GM18507 (cell line): ENCODE data around the gene S1PR3.

Experiments used
- DNase-seq: peaks from one replicate; pipeline ENCODE4 v3.0.0; 2011; ENCODE audit warnings: low read depth; ENCODE audit not compliant: insufficient read length; ENCODE audit errors: extremely low spot score
- FAIRE-seq: peaks from 2 replicates; lab custom pipeline; 2011; peaks lifted over from hg19 to GRCh38; lab: Jason Lieb, UNC

The S1PR3 gene

DNA sequence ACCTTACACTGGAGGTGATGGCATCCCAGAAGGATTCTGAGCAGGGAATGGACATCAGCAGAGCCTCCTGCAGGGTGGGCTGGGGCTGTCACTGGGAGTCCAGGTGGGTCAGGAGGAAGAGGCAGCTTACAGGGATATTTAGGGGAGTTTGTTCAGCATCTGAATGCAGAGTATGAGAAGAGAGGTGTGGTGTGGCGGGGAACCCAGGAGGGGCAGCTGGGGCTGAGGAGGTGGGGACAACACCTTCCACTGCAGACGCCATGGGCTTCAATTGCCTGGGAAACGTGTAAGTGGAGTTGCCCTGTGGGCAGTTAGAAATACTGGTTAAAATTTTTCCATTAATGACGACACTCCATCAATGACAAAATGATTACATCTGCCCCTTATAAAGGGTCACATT lies 33.5 kb downstream of the S1PR3 start:
- no peak for DNase-seq
- no peak for FAIRE-seq

DNA sequence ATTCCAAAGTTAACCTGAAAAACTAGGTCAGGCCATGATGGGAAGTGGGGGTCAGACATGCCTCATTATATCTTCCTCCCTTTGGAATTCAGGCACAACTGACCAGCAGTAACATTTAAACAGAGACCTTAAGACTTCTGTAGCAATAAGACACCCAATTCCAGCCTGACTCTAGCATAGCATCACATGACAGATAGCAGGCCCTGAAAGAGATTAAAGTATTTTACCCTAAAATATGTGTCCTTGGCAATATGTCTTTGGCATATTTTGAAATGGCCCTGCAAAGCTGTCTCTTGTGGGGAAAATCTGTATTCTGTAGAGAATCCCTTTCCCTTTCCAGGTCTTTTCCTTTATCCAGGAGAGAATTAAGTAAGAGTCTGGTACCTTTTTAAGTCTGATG lies 34.3 kb downstream of the S1PR3 start:
- FAIRE-seq (no peak), DNase-seq (no peak)

DNA sequence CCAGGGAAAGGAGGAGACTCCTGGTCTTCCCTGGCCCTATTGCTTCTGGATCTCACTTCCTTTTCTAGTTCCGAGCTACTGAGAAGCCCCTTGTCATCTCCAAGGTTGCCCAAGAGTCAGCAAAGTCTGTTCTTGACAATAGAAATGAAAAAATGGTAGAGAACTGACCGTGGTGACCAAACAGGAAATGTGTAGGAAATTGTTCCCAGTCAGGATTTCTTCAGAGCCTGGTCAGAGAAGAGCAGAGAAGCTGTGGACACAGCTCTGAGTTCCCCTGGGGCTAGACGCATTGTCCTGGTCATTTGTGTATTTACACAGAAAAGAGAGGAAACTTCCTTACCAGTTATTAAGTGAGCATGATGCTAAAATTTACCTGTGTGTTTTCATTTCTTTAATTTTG lies 35.6 kb downstream of the S1PR3 start:
- DNase-seq (no peak), FAIRE-seq (no peak)

DNA sequence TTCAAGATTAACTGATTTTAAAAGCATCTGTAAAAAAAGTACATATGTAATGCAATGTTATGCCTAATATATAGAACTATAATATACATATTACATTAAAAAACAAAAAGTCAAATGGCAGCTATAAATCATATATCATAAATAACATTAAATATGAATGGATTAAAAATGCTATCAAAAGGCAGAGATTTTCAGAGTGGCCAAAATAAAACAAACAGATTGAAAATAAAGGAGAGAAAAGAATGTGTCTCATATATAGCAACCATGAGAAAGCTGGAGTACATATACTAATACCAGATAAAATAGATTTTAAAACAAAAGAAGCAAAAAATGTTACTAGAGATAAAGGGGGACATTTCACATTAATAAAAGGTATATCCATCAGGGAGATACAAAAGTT lies 38.5 kb downstream of the S1PR3 start:
- FAIRE-seq (no peak), DNase-seq (no peak)

DNA sequence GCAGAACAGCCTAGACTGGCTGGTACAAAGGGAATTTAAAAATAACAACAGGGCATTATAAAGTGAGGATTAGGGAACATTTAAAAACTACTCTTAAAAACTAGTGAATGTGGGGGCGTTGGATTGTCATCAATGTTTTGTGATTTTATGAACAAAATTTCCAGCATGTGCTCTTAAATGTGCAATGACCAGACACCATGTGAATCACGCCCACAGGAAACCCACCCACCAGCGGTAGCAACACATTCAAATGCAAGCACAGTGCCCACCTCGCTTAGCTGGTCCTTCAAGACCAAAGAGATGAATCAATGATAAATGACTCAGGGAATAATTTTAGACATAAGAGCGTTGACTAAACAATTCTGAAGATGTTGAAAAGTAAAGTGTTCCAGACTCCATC lies 40.9 kb downstream of the S1PR3 start:
- FAIRE-seq = no peak

DNA sequence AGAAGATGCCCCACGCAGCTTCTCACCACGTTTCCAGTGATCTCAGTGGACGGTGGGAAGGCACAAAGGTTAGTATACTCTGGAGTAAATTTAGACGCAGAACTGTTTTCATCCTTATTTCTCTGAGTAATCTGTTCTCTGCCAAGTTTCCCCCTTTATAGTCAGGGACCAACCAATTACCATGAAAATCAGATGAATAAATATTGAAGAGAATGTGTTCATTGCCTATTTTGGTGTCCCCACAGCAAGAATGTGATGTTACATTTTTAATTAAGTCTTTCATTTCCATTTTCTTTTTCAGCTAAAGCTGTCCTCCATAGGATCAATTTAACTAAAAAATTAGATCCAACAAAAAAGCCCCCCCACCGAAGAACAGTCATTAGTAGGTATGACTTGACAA lies 41.4 kb downstream of the S1PR3 start:
- no peak for FAIRE-seq
- no peak for DNase-seq

More for the DNA sequence above, 40.9 kb downstream of the S1PR3 start:
- DNase-seq = no peak

DNA sequence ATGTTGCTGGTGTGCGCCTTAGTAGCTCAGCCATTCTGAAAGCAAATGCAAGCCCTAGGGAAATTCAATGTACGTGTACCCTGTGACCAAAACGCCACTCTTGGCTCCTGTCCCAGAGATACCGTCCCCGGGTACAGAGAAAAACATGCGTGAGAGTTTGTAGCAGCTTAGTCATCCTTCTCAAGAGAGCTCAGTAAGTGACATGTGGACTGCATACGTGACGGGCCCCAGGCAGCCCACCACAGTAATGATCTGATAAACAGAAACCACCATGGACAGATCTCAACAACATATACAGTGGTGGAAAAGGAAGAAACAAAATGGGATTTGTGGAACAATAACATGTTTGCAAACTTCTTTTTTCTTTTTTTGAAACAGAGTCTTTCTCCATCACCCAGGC lies 45.1 kb downstream of the S1PR3 start:
- DNase-seq = no peak
- FAIRE-seq = no peak

DNA sequence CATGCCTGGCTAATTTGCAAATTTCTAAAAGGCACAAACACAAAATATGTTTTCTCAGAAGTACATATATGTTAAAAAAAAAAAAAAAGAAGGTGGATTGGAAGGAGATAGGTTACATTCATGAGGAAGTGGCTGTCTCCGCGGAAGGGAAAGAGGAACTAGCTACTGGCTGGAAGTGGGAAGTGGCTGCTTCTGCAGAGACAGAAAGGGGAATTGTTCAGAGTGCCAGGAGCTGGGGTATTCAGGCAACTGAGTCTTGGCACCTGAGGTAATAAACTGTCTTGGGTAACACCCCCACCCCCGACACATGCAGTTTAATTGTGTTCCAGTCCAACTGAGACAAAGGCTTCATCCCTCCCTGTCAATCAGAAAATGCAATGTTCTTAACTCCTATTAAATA lies 45.6 kb downstream of the S1PR3 start:
- no peak for FAIRE-seq
- no peak for DNase-seq

DNA sequence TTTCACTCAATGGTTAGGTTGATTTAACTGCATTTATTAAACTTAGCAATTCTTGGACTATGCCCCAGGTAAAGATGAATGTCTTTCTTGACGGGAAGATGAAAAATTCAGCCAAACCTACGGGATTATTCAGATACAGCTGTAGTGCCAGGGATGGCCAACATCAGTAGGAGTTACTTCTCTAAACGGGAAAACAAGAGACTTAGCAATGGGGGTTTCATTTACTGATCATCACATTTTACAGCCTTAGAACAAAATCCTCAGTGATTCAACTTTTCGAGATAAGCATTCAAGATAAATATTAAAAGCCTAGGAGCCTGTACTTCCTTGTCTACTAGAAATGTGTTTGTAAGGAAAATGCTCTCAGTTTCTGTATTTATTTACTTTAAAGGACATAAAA lies 46.1 kb downstream of the S1PR3 start:
- FAIRE-seq (no peak), DNase-seq (no peak)

DNA sequence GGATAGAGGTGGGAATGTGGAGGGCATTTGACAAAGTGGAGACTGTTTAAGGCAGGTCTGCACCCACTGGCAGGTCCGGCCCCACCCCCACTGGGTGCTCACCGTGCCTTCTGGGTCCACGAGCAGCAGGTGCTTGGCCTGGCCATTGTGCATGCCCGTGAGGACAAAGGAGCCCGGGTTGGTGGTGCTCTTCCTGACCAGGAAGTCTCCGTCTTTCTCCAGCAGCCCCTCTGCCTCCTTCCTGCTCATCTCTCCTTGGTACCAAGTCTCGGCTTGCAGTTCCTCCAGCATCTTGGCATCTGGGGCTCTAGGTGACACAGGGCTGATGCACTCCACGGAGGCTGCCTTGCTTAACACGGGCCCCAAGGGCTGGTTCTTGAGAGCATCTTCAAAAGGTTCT lies 46.6 kb downstream of the S1PR3 start:
- FAIRE-seq (no peak), DNase-seq (no peak)

DNA sequence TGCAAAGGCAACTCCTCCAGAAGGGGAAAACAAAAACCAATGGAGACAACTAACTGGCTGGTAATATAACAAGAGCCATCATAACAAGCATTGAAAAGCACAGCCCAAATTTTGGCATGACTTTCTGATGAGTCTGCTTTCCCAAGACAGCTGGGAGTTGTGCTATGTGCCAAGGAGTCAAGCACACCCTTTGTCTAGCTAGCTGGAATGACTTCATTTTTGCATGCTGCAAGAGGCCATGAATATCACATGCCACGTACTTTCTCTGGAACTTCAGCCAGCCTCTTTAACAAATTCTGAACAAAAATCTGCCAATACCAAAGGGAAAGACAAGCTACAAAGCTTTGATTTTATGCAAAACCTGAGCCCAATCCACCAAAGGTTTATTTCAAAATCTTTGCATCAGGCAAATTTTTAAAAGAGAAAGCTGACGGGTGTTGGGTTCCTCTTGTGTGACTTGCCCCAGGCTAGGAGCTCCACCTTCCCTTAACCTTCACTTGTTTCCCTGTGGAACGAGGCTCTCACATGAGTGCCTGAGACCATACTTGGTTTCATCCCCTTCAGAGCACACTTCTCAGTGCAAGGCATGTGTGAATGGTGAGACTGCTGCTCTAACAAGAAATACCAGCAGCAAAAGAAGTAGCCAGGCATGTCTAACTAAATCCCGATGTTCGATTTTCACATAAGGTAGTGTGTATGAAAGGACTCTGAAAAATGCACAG lies 47.3 kb downstream of the S1PR3 start:
- no peak for DNase-seq
- no peak for FAIRE-seq

DNA sequence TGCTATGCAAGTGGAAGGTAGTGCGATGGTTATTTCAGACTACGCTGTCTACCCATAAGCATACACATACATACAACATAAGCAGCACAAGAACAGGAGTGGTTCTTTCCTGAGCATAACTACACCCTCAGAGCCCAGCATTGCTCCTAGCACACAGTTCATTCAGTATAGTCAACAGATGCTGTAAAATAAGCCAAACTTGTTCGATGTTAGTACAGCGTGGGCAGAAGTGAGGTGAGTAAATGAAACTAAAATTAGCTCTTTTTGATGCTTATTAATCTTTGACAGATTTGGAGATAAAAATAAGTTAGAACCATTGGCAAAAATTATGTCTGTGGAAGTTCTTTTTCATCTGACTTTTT lies 47.8 kb downstream of the S1PR3 start:
- DNase-seq = no peak
- FAIRE-seq = no peak

DNA sequence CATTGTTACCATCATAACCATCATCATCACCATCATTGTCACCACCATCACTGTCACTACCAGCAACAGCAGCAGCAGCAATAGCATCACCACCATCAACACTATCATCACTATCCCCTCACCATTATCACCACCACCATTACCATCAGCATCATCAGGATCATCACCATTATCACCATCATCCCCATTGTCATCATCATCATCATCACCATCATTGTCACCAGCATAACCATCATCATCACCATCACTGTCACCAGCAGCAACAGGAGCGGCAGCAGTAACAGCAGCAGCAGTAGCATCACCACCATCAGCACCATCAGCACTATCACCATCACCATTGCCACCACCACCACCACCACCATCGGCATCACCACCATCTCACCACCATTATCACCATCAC lies 48.4 kb downstream of the S1PR3 start:
- FAIRE-seq (no peak), DNase-seq (no peak)

DNA sequence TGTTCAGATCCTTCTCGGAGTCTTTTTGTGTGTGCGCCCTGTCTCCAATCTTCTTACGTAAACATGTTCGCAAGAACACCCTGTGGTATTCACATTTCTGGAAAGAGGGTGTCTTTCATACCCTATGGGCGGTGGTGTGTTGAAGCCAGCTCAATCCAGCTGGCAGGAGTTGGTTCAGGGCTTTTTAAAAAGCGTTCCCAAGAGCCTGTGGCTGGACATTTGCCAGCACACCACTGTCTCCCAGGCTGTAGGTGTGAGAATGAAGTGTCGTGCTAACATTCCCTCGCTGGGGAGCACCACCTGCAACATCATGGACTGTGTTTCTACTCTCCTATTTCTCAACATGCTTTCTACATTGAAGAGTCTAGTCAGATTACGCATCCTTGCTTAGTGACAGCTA lies 51.7 kb downstream of the S1PR3 start:
- no peak for FAIRE-seq

DNA sequence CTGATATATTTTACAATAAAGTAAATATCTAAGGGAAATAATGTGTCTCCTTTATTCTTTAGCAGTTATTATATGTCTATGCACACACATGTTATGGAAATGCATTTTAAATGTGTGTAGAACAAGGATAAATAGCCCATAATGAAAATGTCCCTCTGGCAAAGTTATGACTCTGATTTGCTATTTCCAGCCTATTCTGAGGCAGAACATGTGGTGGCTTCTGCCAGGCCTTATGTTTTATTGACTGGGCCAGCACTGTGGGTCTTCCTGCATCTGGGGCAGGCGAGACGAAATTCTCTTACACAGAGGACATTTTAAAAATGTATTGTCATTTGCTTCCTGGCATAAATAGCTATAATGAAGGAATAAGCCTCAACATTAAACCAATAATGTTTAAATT lies 52.8 kb downstream of the S1PR3 start:
- FAIRE-seq (no peak), DNase-seq (no peak)

More for the DNA sequence above, 51.7 kb downstream of the S1PR3 start:
- no peak for DNase-seq

DNA sequence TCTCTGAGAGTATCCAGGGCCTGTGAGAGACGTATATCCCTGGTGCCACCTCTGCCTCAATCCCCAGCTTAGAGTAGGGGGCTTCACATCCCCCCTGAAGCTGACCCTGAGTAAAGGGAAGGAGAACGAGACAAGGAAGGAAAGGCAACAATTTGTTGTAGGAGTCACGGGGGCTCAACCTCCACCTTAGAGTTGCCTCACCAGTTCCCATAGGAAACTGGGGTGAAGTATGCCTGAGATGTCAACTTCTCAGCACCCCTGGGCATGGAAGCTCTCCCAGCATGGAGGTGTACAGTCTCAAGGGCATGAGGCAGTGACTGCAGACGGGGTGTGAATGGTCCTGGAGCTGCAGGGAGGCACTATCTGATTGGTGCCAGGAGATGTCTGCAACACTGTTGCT lies 53.6 kb downstream of the S1PR3 start:
- FAIRE-seq = no peak

DNA sequence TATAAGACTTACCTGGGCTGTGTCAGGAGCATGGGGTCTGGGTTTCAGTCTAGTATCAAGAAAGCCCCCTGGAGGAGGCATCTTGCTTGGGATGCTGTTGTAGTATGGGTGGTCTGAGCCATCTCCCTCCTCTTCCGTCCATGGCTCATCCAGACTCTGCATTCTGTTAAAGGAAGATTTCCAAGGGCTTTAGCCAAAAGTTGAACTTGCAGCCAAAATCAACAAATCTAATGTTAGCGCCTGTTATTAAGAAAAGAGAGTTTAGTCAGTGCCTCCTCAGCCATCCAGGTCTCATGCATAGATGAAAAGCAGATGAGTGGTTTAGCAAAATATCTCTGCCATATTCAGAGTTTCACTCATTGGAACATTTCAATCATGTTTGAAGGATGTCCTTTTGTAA lies 55.6 kb downstream of the S1PR3 start:
- DNase-seq (no peak), FAIRE-seq (no peak)

More for the DNA sequence above, 53.6 kb downstream of the S1PR3 start:
- no peak for DNase-seq

DNA sequence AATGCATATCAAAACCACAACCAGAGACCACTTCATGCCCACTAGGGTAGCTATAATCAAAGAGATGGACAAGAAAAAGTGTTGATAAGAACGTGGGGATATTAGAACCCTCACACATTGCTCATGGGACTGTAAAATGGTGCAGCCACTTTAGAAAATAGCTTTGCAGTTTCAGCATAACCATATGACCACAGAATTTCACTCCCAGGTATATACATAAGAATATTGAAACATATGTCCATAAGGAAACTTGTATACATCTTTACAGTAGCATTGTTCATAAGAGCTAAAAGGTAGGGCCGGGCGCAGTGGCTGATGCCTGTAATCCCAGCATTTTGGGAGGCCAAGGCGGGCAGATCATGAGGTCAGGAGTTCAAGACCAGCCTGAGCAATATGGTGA lies 56.4 kb downstream of the S1PR3 start:
- FAIRE-seq (no peak), DNase-seq (no peak)

DNA sequence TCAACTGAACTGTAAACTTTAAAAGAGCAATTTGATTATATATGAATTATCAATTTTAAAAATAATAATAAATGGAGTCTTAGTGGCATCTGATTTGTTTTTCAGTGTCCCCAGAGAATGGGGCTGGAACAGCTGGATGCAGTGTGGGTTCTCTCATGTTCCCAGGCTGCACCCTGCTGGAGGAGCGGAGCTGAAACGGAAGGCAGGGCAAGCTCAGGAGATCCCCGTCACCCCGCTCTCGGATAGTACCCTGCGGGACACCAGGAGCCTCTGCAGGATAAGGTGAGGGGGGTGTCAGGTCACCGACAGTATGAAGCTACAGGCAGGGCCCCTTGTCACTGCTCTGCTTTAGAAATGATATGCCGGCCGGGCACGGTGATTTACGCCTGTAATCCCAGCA lies 57.3 kb downstream of the S1PR3 start:
- no peak for DNase-seq
- FAIRE-seq = no peak

DNA sequence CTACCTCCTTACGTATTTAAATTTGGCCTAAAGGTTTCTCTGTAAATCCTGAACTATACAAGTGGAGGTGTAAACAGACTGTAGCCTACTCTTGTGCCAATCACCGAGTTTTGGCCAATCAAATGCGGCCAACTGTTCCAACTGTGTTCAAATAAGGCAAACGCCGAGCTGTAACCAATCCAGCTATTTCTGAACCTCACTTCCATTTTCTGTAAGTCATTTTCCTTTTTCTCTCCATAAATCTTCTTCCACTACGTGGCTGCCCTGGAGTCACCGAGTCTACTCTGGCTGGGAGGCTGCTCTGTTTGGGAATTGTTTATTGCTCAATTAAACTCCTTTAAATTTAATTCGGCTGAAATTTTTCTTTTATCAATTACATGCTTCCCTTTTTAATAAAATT lies 58.4 kb downstream of the S1PR3 start:
- no peak for DNase-seq
- no peak for FAIRE-seq

DNA sequence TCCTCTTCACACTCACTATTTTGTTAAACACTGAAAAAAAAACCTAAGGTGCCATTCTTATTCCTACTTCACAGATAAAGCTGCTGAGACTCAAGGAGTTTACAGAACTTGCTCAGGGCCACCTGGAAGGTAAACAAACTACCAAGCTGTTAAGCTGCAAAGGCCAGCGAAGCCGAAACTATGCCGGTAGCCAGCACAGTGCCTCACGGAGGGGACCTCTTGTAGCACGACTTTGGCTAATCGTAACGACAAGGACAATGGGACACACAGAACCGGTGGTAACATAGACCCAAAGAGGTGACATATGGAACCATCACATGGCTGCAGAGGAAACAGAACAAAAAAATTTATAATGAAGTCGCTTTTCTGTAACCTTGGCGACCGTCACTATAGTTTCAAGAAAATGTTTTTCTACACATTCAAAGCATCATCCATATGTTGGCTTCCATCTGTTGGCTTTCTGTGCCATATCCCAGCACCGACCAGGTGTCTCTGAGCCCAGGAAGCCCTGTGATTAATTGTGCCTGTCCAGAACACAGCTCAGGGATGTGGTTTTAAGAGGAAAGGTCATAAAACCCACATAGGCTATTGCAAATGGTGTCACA lies 60.3 kb downstream of the S1PR3 start:
- FAIRE-seq = no peak

More for the DNA sequence above, 60.3 kb downstream of the S1PR3 start:
- DNase-seq = no peak
